ENCODE results near the gene DNAJC4. TPM values are rescaled to one million over a fixed set of nuclear protein-coding genes. Genes with fewer than 3 reads are reported as not detected.

Gene DNAJC4
- total RNA-seq, 1 experiment from 2014 or later = 11.1 TPM

DNA sequence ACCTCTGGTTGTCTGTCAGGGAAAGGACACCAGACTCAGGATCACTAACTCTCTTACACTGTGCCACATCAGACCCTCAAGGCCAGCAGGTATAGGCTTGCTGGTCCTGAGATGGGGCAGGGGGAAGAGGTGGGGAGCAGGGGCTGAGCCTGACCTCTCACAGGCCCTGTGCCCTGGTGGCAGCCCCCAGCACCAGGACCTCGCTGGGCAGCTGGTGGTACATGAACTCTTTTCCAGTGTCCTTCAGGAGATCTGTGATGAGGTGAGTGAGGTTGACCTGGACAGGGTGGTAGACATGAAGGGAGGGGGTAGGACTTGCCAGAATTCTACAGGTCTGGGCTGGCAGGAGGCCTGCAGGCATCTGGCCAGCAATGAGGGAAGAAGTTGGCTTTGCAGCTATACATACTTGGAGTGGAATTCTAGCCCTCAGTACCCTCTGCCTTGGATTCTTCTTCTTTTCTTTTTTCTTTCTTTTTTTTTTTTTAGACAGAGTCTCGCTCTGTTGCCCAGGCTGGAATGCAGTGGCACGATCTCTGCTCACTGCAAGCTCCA lies 2.9 kb upstream of the DNAJC4 start:
- DNase-seq (ENCODE audit: low read depth) = no peak

GRCh38 chr11:64229090-64229743 lies 1.1 kb upstream of the DNAJC4 start:
- DNase-seq (ENCODE audit: low read depth) = no peak

- no peak for DNase-seq (ENCODE audit: low read depth)
Observed at GRCh38 chr11:64229744-64230170, 591 bp upstream of the DNAJC4 start.

GRCh38 chr11:64230985-64231365 lies 627 bp downstream of the DNAJC4 start:
- no peak for DNase-seq (ENCODE audit: low read depth)

DNA sequence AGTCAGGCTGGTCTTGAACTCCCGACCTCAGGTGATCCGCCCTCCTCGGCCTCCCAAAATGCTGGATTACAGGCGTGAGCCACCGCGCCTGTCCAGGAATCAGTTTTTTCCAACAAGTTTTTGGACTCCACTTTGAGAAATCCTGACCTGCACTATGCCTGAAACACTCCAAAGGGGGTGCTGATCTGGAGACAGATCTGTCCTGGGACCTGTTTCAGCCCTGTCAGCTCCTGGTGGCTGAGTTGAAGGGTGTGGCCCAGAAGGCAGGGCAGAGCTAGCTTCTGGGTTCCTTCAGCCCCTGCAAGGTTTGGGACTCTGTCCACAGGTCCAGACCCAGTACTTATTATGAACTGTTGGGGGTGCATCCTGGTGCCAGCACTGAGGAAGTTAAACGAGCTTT lies 1.2 kb downstream of the DNAJC4 start:
- no peak for DNase-seq (ENCODE audit: low read depth)

DNA sequence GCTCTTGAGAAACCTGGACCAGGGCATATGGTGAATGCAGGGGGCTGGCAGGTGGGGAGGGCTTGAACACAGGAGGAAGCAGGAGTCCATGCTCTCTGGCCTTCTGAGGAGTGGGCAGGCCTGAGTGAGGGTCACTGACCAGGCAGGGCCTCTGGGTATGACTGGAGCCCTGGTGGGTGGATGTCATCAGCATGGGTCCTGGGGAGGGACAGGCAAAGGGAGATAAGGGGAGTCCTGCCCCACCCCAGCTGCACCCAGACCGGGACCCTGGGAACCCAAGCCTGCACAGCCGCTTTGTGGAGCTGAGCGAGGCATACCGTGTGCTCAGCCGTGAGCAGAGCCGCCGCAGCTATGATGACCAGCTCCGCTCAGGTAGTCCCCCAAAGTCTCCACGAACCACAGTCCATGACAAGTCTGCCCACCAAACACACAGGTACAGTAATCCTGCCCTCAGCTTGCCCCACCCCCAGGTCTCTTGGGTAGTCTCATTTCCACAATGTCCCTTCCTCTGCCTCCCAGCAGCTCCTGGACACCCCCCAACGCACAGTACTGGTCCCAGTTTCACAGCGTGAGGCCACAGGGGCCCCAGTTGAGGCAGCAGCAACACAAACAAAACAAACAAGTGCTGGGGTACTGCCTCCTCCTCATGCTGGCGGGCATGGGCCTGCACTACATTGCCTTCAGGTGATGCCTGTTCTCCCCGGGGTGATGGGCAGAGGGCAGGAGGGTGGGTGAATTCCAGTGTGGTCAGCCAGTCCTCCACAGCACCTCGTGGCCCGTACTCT lies 2.0 kb downstream of the DNAJC4 start:
- DNase-seq (ENCODE audit: low read depth) = no peak

DNA sequence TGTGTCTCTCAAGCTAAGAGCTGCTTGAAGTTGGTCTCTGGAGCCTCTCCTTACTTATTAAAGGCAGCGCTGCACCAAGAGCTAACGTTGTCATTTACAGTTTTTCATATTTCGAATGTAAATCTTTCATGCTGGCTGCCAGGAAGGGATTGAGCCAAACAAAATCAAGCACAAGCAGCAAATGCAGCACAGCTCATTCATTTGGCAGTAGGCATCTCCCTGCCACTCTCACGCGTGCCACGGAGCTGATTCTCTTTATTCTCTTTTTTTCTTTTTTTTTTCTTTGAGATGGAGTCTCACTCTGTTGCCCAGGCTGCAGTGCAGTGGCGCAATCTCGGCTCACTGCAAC lies 2.6 kb downstream of the DNAJC4 start:
- no peak for DNase-seq (ENCODE audit: low read depth)

GRCh38 chr11:64233913-64234586 lies 3.7 kb downstream of the DNAJC4 start, which contains the start of gene VEGFB:
TSS of gene VEGFB (plus strand) at chr11:64234584. CDS start at chr11:64234834, 250 bp downstream.
- DNase-seq (ENCODE audit: low read depth) = no peak

GRCh38 chr11:64234647-64235379 lies 4.5 kb downstream of the DNAJC4 start:
- no peak for DNase-seq (ENCODE audit: low read depth)

DNA sequence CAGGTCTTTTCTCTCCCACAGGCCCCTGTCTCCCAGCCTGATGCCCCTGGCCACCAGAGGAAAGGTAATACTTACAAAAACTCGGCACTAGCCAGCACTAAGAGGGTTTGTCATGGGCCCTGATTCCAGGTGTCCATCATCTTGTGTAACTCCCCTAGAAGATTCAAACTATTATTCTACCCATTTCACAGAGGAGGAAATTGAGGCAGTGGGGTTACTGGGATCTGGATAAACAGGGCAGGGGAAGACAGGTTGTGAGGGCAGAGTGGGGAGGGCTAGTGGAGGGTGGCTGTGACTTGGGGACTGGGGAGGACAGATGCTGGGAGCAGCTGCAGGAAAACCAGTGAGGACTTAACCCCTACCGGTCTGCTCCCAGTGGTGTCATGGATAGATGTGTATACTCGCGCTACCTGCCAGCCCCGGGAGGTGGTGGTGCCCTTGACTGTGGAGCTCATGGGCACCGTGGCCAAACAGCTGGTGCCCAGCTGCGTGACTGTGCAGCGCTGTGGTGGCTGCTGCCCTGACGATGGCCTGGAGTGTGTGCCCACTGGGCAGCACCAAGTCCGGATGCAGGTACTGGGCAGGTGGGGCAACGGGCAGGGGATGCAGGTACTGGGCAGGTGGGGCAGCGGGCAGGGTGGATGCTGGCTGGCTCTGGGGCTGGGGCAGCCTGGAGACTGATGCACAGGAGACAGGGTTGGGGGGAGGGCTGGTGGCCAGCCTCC lies 5.3 kb downstream of the DNAJC4 start:
- DNase-seq (ENCODE audit: low read depth) = no peak

- no peak for DNase-seq (ENCODE audit: low read depth)
Observed at GRCh38 chr11:64237484-64237951, 7.2 kb downstream of the DNAJC4 start.

DNA sequence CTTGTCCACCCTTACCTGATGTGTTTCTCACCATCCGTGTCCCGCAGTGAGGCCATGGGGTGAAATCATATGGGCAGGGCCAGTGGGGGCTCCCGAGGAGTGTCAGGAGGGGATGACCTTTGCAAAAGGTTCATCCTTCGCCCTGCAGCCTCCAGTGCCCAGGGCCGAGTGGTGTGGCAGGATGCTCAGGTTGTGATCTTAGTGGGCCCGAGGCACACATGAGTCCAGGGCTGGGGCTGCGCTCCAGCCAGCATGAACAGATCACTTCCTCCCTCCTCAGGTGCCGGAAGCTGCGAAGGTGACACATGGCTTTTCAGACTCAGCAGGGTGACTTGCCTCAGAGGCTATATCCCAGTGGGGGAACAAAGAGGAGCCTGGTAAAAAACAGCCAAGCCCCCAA lies 7.7 kb downstream of the DNAJC4 start:
- no peak for DNase-seq (ENCODE audit: low read depth)

GRCh38 chr11:64238999-64239398 lies 8.7 kb downstream of the DNAJC4 start:
- DNase-seq (ENCODE audit: low read depth) = no peak

- DNase-seq (ENCODE audit: low read depth) = no peak
Observed at GRCh38 chr11:64239662-64240434, 9.5 kb downstream of the DNAJC4 start.

GRCh38 chr11:64240435-64241240 lies 10.3 kb downstream of the DNAJC4 start, which contains the start of gene FKBP2:
TSS of gene FKBP2 (plus strand) at chr11:64241095. CDS start at chr11:64242388, 1,293 bp downstream.
- DNase-seq (ENCODE audit: low read depth) = peak; percentile 95

GRCh38 chr11:64241241-64241490 lies 10.8 kb downstream of the DNAJC4 start:
- DNase-seq (ENCODE audit: low read depth) = no peak

DNA sequence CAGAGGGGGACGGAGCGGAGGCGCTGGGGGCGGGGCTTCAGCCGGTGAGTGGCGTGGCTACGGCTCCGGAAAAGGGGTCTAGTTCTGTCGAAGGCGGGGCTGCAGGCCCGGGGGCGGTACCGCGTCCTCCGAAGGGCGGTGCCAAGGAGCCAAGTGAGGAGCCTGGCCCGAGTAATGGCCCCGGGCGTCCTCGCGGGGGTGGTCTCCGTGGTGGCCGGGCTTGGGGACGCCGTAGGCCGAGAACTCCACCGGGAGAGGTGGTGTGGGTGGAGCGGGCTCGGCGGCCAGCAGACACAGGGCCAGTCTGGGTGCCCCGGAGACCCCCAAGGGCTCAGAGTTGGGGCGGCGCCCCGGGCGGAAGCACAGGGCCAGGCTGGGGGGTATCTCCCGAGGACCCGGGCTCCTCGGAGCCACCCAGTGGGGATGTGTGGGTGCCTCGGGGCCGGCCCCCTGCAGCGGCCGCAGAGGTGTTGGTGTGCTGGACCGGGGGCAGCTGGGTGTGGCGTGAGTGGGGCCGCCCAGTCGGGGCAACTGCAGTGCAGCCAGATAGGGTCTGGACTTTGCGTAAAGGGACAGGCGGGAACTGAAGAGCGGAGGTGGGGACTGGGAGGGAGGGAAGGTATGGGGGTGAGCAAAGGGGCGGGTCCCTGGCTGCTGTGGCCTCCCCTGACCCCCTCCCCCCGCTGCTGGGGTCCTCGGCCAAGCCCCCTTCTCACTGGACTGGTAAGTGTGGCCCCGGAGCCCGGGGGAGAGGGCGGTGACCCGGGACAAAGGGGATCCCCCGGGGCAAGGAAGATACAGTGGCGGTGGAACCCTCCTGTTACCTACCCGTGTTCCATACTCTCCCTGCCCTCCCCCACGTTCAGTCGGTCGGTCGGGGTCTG lies 11.4 kb downstream of the DNAJC4 start:
- DNase-seq (ENCODE audit: low read depth) = peak; percentile 98

GRCh38 chr11:64243236-64243854 lies 13.0 kb downstream of the DNAJC4 start:
- no peak for DNase-seq (ENCODE audit: low read depth)

Data from HT1080 (cell line).